HL-60/S4 treated with retinoic acid at 250 ng/mL for 4 days and 3 days (cell line): Measurements from ENCODE around the gene IL26.
"Not testable (repeated sequence)": the region's sequence is repeated elsewhere in the genome, so short reads cannot be mapped to it uniquely, and the experiment has no call there.

Experiments used
- in situ Hi-C: fragments of 300-500 bp; cut with MboI; formaldehyde crosslinking; loops from 2 replicates; pipeline ENCODE4 v1.7.0; 2022; ENCODE audit warnings: low sequenced_read_pairs

IL26 gene

DNA sequence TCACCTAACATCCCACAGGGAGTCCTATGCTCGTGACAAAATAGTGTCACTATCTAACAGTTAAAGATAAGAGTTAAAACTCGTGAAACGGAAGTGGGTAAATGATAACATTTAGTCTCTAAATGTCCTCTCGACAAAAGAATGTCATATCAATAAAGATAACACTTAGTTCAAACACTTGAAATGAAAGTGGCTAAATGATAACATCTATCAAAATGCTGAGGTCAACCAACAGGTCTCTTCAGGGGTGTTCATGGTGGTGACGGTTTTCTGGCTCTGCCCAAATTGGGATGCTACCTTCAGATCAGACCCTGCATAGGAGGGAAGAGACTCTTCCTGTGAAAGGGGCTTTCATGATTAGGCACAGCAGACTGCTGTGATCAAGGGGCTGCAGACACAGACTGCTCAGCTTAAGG is 22.1 kb downstream of the IL26 start:
- in situ Hi-C loops: no loop called here

DNA sequence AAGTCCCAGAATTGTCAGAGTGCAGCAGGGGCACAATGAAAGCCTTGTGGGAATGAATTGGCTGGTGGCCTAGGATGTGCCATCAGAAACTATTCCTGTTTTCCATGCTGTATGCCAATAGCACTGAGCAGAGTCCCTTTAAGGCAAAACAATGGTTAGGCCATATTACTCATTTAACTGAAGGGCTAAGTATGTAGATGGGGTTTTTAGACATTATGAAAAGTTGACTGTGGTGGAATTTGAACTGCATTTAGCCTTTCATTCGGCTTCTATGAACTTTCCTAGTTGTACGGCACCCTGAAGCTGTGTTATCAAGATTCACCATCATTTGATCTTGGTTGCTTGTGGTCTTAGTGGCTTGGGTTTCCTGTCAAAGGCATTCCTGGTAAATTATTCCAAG is 24.8 kb downstream of the IL26 start:
- in situ Hi-C loops: no loop called here

DNA sequence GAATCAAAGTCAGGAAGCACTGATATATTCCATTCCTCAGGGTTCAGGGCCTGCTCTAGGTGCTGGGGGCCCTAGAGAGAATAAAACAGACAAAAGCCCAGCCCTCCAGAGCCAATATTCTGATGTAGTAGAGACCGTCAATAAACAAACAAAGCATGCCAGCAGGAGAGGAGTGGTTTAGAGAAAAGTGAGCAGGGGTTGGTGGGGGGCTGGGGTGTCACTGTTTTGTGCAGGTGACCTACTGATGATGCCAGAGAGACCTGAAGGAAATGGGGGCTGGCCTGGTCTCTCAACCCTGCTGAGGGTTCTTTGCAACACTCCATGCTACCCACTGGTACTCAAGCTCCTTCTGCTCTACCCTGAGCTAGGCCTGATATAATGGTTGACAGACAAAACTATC is 26.5 kb downstream of the IL26 start:
- in situ Hi-C loops: no loop called here

DNA sequence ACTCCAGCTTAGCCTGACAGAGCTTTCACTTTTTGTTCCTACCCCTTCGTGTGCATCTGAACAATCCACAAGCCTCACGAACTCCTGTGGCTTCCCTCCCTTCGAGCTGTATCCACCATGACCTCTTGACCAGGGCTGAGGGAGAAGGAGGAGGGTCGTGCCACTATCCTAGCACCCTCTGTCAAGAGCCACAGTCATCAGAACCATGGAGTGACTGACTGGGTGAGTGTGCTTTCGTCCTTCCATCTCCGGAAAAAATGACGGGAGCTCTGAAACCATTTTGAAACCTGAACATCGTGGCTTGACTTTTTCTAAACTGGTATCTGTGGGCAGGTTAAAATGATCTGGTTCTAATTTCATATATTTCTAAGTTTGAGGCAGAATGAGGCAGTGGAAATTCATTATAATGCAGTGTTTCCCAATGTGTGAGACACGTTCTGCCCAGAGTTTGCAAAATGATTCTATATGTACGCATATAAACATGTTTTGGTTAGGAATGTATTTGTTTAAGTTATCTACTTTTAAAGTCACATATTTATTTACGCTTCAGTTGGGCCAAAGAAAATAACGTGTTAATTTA is 27.0 kb downstream of the IL26 start:
- in situ Hi-C loops: no loop called here

DNA sequence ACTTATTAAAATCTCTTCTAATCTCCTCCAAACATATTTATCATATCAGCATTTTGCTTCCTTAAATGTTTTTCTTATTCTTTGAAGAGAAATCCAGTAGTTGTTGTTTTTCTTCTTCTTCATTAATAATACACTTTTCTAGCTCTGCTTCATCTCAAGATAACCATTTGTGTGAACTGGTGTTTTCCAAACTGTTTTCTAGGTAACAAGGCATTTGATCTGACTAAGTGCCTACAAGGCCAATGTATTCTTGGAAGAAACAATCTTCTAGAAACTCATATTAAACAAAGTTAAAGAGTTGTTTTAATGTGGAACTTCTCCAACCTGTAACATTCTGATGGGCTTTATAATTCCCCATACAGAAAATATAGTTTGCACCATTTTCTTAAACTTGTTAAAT is 35.3 kb downstream of the IL26 start:
- in situ Hi-C loops: no loop called here

DNA sequence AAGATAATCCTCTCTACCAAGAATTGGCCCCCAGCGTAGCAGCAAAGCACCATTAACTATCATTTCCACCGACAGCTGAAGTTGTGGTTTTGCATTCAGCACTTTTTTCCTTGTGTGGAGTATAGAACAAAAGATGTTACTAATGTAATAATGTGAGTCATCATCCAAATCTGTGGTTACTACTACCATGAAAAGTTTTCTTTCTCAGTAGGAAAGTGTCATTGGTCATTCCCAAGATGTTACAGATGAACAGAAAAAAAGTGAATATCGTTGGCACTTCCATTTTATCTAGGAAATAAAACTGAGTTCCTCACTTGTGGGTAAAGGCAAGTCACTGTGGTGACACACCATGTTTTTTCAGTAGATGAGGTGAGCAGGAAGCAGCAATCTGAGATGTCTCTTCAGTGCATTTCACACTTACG is 35.8 kb downstream of the IL26 start:
- in situ Hi-C loops: no loop called here

DNA sequence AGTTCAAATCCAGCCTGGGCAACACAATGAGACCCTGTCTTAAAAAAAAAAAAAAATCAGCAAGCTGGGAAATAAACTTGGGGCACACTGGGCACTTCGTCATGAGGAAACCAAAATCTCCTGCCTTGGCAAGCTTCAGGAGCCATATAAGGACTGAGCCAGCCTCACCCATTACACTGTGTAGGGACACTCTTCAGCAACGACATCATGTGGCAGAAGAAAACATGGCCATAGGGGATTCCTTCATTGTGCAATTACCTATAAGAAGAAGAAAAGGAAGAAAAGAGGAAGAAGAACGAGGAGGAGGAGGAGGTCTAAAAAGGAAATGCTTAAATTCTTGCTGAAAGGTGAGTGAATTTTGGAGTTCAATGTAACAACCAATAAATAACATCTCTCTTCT is 40.0 kb downstream of the IL26 start:
- in situ Hi-C loops: no loop called here

DNA sequence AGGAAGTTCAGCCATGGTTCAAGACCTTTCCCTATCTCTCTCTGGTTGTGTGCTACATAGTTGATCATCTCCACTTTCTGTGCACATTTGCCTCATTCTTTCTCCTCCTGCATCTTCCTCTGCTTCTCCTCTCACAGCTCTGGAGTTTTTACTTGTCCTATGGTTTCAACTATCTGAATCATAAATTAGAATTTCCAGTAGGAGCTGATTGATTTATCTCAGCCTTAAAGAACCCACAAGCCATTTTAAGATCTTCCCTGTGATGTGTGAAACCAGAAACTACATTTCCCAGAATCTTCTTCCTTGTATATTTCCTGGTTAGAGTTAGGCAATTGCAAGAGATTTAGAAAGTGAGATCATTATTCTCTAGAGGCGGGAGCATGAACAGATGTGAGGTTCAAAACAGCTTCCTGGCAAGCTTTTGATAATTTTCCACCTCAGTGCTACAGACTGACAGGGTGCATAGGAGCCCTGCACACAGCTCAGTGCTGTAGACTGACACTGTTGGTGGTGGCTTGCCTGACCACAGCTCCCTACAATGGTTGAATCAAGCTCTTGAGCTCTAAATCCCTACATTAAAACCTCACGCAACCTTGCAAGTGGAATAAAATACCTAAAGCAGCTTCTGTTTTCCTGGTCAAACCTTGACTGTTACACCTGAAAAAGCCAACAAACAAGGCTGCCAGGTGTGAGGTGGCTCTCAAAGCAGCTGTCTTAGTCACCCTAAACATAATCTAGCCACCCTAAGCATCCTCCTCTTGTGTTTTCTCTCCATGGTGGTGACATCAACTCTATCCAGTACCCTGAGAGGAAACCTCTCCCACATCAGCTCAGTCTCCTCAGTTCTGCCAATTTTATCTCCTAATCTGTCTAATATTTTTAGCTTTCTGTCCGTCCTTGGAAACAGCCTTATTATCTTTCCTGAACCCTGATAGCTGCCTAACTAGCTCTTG is 44.5 kb downstream of the IL26 start:
- in situ Hi-C loops: no loop called here

DNA sequence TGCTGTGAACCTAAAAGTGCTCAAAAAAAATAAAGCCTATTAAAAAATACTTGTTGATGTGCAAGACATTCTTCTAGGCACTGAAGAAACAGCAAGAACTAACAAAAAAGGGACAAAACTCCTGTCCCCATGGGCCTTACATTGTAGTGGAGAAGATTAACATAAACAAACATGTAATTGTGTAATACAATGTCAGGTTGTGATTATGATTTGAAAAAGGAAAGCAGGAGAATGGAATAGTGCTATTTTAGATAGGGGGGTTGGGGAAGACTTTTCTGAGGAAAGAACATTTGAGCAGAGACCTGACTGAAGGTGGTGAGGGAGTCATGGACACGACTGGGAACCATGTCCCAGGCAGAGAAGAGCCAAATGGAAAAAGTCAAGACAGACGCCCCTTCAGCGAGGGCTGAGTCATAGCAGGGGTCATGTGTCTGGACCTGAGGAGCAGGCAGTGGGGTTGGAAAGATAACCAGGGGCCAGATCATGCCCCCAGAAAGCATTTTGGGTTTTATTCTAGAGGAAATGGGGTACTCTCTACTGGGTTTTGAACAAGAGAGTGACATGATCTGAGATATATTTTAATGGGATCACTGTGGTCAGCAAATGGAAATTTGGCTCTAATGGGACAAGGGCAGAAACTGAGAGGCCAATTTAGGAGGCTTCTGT is 46.7 kb downstream of the IL26 start:
- in situ Hi-C loops: no loop called here

DNA sequence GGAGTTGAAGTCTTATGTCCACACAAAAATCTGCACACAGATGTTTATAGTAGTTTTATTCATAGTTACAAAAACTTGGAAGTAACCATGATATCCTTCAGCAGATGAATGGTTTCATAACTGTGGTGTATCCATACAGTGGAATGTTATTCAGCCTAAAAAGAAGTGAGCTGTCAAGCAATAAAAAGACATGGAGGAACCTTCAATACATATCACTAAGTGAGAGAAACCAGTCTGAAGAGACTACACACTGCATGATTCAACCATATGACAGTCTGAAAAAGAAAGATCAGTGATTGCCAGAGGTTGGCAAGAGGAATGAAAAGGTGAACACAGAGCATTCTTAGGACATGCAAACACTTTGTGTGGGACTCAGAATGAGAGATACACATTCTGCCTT is 47.4 kb downstream of the IL26 start:
- in situ Hi-C loops: no loop called here

DNA sequence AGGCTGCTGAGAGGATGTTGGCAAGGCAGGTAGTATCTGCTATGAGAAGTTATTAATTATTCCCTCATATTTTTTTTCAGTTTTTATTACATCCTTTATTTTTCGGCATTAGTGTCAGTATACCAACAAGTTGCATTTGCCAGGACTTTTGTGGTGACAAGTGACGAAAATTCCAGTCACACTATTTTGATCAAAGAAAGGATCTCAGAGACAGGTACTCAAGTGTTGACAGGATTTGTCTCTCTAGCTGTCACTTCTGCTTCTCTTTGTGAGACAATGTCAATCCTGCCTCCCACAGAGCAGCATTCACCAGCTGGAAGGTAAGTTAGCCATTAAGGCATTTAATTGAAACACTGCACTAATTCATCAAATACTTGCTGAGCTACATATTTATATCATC is 48.0 kb downstream of the IL26 start:
- in situ Hi-C loops: no loop called here

DNA sequence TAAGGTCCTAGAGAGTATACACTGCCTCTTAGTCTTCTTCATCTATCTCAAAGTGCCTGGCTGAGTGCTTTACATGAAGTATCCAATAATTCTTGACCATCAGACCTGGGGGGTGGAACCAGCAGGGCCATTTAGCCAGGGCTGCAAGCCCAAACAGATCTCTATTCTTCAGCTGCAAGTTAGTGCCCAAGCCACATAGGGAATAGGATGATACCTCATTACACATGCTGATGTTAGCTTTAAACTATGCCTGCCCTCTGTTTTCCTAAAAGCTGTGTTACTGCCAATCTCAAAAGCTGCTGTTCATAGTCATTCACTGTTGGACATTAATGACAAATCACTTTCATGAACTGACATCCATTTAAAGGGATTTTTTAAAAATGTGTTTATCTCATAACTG is 49.4 kb downstream of the IL26 start:
- in situ Hi-C loops: no loop called here

DNA sequence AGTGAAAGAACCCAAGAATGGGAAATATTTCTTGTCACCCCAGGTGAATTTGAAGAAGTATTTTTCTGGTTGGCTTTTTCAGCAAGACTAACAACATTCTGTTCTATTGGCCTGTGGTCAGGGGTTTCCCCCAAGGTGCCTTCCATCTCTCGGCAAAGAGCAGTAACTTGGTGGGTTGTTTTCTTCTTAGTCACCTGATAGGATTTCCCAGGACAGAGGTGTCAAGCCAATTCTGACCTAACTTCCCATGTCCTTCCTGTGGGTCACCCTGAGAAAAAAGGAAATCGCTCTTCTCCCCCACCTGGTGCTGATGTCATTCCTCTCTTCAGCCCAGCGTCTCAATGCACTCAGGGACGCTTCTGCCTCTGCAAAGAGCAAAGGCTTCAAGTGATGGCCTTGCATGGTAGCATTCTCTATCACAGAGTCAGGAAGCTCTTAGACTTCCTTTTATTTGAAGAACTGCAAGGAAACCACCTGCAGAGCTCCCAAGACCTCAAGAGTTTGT is 50.0 kb downstream of the IL26 start:
- in situ Hi-C loops: no loop called here

DNA sequence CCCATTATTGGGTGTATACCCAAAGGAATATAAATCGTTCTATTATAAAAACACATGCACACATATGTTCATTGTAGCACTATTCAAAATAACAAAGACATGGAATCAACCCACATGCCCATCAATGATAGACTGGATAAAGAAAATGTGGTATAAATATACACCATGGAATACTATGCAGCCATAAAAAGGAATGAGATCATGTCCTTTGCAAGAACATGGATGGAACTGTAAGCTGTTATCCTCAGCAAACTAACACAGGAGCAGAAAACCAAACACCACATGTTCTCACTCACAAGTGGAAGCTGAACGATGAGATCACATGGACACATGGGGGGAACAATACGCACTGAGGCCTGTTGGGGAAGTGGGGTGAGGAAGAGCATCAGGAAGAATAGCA is 50.8 kb downstream of the IL26 start:
- in situ Hi-C loops: not testable (repeated sequence)

DNA sequence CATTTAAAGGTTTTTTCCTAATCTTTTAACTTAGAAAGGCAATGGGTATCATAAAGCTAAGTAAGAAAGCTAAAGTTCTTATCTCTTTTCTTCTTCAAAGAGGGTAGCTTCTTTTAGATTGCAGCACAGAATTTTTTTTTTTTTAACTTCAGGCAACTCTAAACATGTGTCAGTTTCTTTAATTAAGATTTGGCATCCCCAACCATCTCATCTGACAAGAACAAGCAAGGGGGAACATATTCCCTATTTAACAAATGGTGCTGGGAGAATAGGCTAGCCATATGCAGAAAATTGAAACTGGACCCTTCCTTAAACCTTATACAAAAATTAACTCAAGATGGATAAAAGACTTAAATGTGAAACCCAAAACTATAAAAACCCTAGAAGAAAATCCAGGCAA is 51.8 kb downstream of the IL26 start:
- in situ Hi-C loops: no loop called here

DNA sequence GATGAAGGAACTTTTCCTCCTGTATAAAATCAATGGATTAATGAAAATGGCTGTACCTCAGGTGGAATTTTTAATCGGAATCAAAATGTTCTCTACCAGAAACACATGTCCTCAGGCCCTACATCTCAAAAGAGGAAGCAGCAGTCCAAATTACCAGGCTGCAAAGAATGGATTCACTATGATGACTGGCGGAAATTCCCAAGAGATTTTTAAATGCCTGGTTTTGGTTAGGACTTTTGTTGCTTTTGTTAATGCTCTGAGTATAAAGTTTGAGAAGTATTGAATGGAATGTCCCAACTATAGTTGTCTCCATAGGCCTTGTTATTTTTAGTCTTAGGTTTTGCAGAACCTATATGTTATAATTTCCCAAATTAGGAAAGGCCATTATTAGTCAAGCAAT is 54.9 kb downstream of the IL26 start:
- in situ Hi-C loops: no loop called here

DNA sequence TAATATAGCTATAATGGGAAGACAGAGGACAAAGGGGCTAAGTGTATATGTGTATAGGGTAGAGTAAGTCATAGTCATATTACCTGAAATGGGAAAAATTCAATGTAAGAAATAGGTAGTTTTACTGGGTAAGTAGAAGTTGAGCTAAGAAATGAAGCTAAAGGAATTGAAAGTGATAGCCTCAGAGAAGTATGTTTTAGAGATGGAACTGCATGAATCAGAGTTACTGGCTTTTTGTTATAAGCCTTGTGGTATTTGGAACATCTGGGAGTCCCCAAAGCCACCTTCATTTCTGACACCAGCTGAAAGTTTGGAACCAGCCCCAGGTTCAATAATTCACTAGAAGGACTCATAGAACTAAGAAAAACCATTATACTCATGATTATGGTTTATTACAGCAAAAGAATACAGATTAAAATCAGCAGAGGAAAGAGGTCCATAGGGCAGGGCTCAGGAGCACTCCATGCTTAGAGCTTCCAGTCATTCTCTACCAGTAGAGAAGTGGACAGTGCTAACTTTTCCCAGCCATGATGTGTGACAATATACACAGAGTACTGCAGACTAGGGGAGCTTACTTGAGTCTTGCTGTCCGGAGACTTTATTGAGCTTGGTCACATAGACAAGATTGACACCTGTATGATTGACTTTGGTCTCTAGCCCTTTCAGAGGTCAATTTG is 56.3 kb downstream of the IL26 start:
- in situ Hi-C loops: no loop called here

DNA sequence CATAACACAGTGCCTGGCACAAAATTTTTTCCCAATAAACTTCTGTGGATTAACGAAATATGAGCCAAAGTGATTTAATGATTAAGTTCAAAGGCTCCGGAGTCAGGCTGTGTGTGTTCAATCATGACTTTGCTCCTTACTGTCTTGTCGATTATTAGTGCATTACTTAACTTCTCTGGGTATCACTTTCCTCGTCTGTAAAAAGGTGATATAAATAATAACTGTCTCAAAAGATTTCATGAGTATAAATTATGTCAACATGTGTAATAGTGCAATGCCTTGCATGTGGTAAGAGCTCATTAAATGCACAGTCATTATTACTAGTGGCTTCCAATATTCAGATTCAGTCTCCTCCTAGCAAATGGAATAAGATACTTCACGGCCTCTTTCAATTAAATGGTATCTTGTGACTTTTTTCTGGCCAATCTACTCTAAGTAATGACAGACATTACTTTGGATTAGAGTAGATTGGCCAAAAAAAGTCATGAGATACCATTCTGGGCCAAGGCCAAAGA is 59.2 kb downstream of the IL26 start:
- in situ Hi-C loops: no loop called here

DNA sequence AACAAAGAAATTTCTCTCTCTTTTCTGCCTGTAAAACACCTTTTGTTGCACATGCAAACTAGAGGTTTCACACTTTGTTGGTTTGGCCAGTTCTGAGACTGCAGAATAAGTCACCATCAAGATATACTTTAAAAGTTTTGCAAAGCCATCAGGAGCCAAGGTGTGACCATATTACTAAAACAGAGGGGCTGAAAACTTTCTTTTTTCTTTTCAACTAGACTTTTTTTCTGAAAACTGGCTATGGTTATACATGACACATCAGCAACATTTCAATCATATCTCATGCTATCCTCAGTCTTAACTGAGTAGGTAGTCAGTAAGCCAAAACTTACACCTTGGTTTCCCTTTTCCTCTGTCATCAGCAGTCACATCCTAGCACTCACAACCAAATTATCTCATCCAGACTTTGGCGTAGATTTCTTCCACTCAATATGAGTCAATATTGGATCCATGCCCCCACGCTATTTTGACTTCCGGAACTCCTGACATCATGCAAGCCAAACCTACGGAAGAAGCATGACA is 62.0 kb downstream of the IL26 start:
- in situ Hi-C loops: no loop called here

DNA sequence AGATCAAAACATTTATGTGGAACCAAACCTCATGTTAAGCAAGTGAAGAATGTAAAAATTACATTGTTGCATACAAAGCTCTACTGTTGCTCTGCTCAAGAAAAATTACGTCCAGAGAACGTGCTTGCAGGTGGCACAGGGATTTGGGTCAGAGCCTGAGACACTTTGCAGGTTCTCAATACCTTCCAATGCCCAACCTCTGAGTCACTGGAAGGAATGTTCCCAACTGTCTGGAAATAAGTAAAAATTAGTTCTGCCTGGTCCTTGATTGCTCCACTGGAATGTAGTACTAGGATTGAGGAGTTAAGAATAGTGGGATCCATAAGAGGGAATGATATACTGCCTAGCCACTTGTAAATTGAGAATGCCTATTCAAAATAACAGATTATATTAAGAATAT is 63.2 kb downstream of the IL26 start:
- in situ Hi-C loops: no loop called here
